Panc1 (cell line): Measurements from ENCODE around the gene DNAJC12.

Experiments
- SIN3A ChIP-seq: IDR thresholded peaks from 2 replicates; pipeline ENCODE4 v1.6.1; 2012; ENCODE audit warnings: low read depth, mild to moderate bottlenecking, low read length, moderate library complexity, borderline replicate concordance; ENCODE audit not compliant: insufficient read depth
- TCF7L2 ChIP-seq: IDR thresholded peaks from 2 replicates; pipeline ENCODE4 v1.6.1; 2011; ENCODE audit warnings: mild to moderate bottlenecking, low read depth, low read length, inconsistent platforms
- TF ChIP-seq, protein P1 (sequence below): fragments of 450-650 bp; IDR thresholded peaks from 2 replicates; pipeline ENCODE4 v1.5.1; 2017; ENCODE audit warnings: mild to moderate bottlenecking
- TF ChIP-seq, protein P2 (sequence below), 2 experiments: IDR thresholded peaks; 2 replicates each; pipeline ENCODE4 v1.6.1; 2011 to 2012; ENCODE audit warnings: low read depth in 2 of 2, control low read depth in 1 of 2, low read length in 1 of 2, mild to moderate bottlenecking in 1 of 2, moderate library complexity in 1 of 2; ENCODE audit not compliant: insufficient read depth in 1 of 2

DNA sequence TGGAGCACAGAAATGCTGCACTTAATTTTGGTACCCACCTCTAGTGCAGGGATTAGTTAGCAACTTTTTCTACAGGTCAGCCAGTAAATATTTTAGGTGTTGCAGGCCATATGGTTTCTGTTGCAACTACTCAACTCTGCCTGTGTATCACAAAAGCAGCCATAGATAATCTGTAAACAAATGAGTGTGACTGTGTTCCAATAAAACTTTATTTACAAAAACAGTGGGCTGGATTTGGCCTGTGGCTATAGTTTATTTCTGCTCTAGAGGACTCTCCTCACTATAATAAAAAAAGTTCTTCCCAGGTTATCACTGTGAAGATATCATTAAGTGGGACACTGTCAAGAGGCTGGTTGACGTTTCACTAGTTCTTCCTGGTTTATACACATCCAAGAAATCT, 65.8 kb downstream of the DNAJC12 start:
- TF ChIP-seq, protein P1, sequence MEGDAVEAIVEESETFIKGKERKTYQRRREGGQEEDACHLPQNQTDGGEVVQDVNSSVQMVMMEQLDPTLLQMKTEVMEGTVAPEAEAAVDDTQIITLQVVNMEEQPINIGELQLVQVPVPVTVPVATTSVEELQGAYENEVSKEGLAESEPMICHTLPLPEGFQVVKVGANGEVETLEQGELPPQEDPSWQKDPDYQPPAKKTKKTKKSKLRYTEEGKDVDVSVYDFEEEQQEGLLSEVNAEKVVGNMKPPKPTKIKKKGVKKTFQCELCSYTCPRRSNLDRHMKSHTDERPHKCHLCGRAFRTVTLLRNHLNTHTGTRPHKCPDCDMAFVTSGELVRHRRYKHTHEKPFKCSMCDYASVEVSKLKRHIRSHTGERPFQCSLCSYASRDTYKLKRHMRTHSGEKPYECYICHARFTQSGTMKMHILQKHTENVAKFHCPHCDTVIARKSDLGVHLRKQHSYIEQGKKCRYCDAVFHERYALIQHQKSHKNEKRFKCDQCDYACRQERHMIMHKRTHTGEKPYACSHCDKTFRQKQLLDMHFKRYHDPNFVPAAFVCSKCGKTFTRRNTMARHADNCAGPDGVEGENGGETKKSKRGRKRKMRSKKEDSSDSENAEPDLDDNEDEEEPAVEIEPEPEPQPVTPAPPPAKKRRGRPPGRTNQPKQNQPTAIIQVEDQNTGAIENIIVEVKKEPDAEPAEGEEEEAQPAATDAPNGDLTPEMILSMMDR, result no peak
- TF ChIP-seq TCF7L2 (no peak), SIN3A (no peak)
- TF ChIP-seq, protein P2, sequence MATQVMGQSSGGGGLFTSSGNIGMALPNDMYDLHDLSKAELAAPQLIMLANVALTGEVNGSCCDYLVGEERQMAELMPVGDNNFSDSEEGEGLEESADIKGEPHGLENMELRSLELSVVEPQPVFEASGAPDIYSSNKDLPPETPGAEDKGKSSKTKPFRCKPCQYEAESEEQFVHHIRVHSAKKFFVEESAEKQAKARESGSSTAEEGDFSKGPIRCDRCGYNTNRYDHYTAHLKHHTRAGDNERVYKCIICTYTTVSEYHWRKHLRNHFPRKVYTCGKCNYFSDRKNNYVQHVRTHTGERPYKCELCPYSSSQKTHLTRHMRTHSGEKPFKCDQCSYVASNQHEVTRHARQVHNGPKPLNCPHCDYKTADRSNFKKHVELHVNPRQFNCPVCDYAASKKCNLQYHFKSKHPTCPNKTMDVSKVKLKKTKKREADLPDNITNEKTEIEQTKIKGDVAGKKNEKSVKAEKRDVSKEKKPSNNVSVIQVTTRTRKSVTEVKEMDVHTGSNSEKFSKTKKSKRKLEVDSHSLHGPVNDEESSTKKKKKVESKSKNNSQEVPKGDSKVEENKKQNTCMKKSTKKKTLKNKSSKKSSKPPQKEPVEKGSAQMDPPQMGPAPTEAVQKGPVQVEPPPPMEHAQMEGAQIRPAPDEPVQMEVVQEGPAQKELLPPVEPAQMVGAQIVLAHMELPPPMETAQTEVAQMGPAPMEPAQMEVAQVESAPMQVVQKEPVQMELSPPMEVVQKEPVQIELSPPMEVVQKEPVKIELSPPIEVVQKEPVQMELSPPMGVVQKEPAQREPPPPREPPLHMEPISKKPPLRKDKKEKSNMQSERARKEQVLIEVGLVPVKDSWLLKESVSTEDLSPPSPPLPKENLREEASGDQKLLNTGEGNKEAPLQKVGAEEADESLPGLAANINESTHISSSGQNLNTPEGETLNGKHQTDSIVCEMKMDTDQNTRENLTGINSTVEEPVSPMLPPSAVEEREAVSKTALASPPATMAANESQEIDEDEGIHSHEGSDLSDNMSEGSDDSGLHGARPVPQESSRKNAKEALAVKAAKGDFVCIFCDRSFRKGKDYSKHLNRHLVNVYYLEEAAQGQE (IDR thresholded peaks at IDR 0.05; ENCODE audit: insufficient read depth in 1 of 2, low read depth in 2 of 2, low read length in 1 of 2), result no peak
